HG02840 (cell line): Measurements from ENCODE around the gene DHX35.
"Not testable (repeated sequence)": the region's sequence is repeated elsewhere in the genome, so short reads cannot be mapped to it uniquely, and the experiment has no call there.

ENCODE experiments used
- ATAC-seq: cut with Tn5 transposase; IDR thresholded peaks from one replicate; pipeline ENCODE4 v1.9.1; 2021; ENCODE audit warnings: mild to moderate bottlenecking, moderate library complexity, moderate number of reproducible peaks; ENCODE audit not compliant: unreplicated experiment, low FRiP score

The DHX35 gene

GRCh38 chr20:38973107-38973506, 11.0 kb downstream of the DHX35 start:
- ATAC-seq: no peak

DNA sequence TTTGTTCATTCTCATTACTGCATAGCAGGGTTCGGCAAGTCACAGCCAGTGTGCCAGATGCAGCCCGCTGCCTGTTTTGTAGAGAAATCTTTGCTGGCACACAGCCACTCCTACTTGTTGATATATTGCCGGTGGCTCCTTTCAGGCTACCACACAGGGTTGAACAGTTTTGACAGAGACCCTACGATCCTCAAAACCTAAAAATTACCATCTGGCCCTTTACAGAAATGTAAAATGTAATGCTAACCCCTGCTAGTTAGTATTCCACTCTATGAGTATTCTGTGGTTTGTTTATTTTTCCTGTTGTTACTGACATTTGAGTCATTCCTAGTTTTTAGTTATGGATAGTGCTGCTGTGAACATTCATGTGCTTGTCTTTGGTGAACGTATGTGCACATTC, 11.5 kb downstream of the DHX35 start:
- no peak for ATAC-seq

DNA sequence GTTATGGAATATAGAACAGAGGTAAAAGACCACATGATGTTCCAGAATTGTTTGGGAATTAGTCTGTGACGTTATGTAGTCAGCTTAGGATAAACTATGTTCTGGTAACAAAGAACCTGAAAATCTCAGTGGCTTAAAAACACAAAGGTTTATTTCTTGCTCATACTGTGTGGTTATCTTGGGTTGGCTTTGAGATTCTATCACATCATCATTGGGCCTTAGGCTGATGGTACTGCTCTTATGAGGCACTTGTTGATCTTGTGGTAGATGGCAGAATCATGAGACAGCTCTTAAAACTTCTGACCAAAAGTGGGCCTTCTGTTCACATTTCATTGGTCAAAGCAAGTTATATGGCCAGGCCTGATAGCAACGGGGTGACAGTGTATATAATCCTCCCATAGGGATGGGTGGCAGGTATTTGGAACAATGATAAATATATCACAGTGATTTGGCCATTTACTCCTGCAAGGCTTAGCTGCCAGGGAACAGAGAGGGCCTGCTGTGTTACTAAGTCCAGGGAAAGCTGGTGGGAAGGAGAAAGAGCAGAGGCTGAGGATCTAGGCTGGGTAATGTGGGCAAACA, 13.5 kb downstream of the DHX35 start:
- no peak for ATAC-seq

GRCh38 chr20:38979434-38979833, 17.3 kb downstream of the DHX35 start:
- ATAC-seq: no peak

GRCh38 chr20:38979842-38980241, 17.7 kb downstream of the DHX35 start:
- ATAC-seq: no peak

- ATAC-seq: no peak
Observed at GRCh38 chr20:38982291-38982690, 20.1 kb downstream of the DHX35 start.

DNA sequence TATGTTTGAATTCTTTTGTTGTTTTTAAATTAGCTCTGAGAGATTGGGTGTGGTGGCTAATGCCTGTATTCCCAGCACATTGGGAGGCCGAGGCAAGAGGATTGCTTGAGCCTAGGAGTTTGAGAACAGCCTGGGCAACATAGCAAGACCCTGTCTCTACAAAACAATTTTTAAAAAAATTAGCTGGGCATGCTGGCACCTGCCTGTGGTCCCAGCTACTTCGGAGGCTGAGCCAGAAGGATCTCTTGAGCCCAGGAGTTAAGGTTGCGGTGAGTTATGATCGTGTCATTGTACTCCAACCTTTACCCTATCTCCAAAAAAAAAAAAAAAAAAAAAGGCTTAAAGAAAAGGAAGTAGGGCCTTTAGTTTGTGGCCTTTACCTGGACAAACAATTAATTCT, 22.9 kb downstream of the DHX35 start:
- no peak for ATAC-seq

DNA sequence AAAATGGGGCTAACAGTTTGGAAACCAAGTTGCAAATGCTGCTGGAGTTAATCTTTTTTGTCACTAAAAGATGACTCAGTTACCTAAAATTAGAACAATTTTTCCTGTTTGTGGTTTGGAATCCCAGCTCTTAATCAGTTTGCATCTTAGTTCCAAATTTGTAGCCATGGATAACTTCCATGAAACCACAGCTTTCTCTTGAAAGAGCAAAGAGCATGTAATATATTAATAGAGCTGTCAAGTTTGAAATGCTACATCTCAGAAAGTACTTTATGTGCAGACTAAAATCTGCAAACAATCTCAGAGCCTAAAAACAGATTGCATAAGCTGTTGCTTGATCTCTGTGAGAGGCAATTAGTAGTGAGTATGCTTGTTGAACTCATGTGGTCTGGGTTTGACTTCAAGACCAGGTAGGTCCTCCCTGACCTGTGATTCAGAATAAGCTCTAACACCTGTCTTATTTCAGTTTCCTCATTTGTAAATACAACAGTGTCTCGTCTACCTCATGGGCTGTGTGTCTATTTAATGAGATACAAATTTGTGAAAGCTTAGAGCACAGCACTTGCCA, 23.5 kb downstream of the DHX35 start:
- no peak for ATAC-seq

DNA sequence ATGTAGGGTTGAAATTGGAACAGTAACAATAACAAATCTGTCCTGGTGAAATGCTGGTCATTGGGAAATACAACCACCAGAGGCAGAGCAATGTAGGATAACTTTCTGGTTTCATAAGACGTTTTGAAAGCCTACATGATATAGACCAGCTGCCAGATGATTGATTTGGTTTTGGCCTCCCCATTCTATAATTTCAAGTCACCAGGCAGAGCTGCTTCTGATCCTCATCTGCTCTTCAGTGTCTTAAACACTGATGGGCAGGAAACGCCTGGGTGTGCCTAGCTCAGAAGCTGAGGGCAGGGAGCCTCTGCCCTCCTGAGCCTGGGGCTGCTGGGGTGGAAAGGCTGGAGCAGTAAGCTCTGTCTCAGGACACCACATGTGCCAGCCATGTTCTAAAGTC, 24.5 kb downstream of the DHX35 start:
- ATAC-seq: no peak

DNA sequence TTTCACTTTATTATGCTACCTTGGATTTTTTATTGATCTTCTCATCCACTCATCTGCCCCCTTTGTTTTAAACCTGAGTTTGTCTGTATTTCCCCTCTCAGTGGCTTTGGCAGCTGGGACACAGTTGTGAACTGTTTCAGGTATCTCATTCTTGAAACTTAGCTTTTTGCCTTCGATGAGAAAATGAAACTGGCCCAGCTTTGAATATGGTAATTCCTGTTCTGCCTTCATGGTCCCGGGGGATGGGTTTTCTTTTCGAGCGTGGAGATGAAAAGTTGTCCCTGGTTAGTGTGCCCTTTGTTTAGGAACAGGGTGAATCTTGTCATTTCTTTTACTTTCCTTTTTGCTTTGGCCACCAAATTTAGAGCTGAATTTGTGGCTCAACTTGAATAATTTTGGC, 25.6 kb downstream of the DHX35 start:
- ATAC-seq: no peak

- no peak for ATAC-seq
Observed at GRCh38 chr20:38990728-38991127, 28.6 kb downstream of the DHX35 start.

DNA sequence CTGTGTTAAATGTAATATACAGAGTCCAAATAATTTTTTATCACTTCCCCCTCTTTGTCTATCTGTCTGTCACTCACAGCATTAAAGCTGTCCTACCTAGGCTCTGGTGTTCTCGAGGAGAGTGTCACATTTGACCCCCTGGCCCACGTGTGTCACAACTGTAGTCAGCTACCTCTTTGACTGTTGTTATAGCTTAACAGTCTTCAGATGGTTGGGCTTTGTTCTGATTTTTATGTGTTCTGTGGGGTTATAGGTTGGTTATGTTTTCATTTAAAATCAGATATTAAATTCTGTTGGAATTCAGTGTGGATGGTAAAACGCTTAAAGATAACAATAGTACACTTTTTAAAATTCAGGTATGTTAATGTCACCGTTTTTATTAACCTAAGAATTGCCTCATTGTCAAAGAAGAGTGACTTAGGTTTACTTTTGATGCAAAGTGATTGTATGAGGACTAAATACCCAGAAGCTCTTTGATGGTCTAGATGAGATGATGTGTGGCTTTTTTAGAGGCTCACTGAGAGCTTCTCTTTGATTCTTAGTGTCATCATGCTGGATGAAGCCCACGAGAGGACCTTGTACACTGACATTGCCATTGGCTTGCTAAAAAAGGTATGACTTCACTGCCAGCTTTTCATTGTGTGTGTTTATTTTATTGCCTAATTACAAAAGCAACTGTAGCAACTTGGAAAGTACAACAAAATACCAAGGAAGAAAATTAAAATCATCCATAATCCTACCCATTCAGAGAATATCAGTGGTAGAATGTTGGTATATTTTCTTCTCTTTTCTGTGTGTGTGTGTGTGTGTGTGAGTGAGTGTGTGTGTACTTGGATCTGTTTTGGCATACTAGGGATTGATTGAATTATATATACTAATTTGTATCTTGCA, 29.9 kb downstream of the DHX35 start:
- ATAC-seq: no peak

DNA sequence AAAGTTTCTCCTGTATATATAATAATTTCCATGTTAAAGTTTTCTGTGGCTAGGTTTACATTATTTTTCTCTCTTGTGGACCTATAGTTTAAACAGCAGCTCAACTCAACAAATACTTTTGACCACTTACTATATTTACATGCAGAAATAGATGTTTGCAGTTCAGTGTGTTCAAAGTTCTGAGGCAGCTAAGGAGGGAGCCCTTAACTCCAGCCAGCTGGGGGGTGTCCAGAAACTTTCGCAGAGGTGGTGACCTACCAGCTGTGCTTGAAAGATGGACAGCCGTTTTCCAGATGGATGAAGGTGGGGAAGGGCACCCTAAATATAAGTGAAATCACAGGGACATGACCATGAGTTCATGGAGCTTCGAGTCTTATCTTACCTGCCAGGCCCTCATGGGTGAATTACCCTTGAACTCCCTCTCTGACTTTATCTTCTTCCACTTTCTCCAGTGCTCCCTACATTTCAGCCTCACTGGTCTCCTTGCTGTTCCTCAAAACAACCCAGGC, 33.4 kb downstream of the DHX35 start:
- ATAC-seq: no peak

- not testable (repeated sequence) for ATAC-seq
Observed at GRCh38 chr20:38996866-38997265, 34.7 kb downstream of the DHX35 start.

GRCh38 chr20:38997622-38998021, 35.5 kb downstream of the DHX35 start:
- ATAC-seq: peak; percentile 54

DNA sequence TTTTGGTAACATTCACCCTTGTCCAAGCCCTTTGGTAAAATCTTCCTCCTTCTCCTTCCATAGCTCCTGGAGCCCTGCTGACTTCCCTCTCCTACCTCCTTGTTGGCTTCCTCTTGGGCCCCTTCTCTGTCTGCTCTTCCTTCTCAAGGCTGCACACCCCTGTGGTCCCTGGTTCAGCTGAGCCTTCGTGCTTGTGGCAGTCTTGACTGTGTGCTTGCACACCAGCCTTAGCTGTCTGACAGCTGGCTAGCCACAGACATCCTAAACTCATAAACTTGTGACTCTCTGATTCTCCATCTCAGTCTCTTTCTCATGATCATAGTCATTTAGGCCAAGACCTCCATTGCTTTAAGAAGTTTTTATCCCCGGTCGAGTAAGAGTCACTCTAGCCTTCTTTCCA, 37.1 kb downstream of the DHX35 start:
- no peak for ATAC-seq

- ATAC-seq: no peak
Observed at GRCh38 chr20:38999965-39000910, 38.1 kb downstream of the DHX35 start.

- ATAC-seq: no peak
Observed at GRCh38 chr20:39004508-39004907, 42.4 kb downstream of the DHX35 start.

DNA sequence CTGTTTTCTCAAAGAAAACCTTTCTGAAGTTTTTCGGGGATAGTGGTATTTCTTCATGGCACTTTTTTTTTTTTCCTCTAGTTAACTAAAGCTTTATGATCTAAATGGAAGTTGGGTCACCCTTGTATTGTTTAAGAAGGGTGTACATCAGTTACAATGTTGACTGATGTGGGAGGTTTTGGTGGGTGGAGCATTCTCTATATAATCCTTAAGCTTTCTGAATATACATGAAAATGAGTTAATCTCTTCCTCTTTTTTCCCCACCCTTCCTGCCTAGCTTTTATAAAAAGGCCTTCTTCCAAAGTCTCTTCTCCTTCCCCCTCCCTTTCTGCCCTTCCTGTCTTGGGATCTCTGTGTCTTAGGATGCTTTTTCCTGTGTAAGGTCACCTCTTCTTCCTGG, 47.2 kb downstream of the DHX35 start:
- no peak for ATAC-seq

DNA sequence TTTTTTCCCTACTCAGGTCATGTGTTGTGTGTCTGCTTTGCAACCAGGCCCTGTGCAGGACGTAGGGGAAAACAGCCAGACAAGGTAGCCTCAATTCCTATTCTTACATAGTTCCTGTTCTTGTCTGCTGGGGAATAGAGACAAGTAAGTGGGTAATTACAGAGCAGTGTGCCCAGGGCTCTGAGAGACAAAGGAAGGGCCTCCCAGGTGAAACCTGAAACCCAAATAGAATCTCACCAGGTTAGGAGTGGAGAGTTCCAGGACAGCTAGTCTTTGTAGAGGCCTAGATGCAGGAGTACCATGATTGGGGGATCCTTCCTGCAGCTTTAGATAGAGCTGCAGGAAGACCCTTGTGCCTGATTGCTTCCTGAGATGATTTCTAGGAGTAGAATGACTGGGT, 48.4 kb downstream of the DHX35 start:
- no peak for ATAC-seq
